Spleen (tissue), 11 donors: ENCODE measurements around the gene PTX3. TPM values are rescaled to one million over a fixed set of nuclear protein-coding genes. Genes with fewer than 3 reads are reported as not detected.

ENCODE experiments used
- DNase-seq: peaks from one replicate; pipeline ENCODE4 v3.0.0-alpha.2; 2020
- H3K27ac ChIP-seq, 8 donors: fragments of 200-600 bp; sonication (generic) in 7 of 8; 1 replicate in 4 of 8; 2 replicates in 4 of 8; pipeline versions ENCODE4 v1.5.0 to v1.8.0; 2016 to 2021; ENCODE audit warnings: inconsistent platforms in 4 of 8, mild to moderate bottlenecking in 4 of 8, moderate library complexity in 1 of 8
- H3K27me3 ChIP-seq, 7 donors: fragments of 200-600 bp; sonication (generic) in 6 of 7; replicated peaks in 1 of 7; 1 replicate in 4 of 7; 2 replicates in 3 of 7; pipeline versions ENCODE4 v1.5.0 to v1.8.0; 2016 to 2021; ENCODE audit warnings: inconsistent platforms in 3 of 7, mild to moderate bottlenecking in 1 of 7
- H3K36me3 ChIP-seq, 6 donors: fragments of 200-600 bp; sonication (generic) in 5 of 6; 1 replicate in 4 of 6; 2 replicates in 2 of 6; pipeline versions ENCODE4 v1.5.0 to v1.8.0; 2016 to 2021; ENCODE audit warnings: inconsistent platforms in 2 of 6
- H3K4me1 ChIP-seq, 6 donors: fragments of 200-600 bp; sonication (generic) in 5 of 6; 1 replicate in 3 of 6; 2 replicates in 3 of 6; pipeline versions ENCODE4 v1.5.0 to v1.8.0; 2016 to 2021; ENCODE audit warnings: inconsistent platforms in 3 of 6
- H3K4me3 ChIP-seq, 8 donors: fragments of 200-600 bp; sonication (generic) in 7 of 8; 1 replicate in 4 of 8; 2 replicates in 4 of 8; pipeline versions ENCODE4 v1.5.0 to v1.8.0; 2016 to 2021; ENCODE audit warnings: inconsistent platforms in 4 of 8, mild to moderate bottlenecking in 4 of 8, moderate library complexity in 2 of 8
- H3K9me3 ChIP-seq, 8 donors: fragments of 200-600 bp; sonication (generic) in 7 of 8; 1 replicate in 4 of 8; 2 replicates in 4 of 8; pipeline versions ENCODE4 v1.5.0 to v1.8.0; 2016 to 2021; ENCODE audit warnings: inconsistent platforms in 4 of 8
- POLR2A ChIP-seq, 3 donors: fragments of 450-650 bp; IDR thresholded peaks; one replicate each; pipeline ENCODE4 v1.5.1; 2017; ENCODE audit warnings: antibody characterized with exemption in 3 of 3, mild to moderate bottlenecking in 1 of 3
- POLR2AphosphoS5 ChIP-seq, 3 donors: sonication (generic); formaldehyde crosslinking; IDR thresholded peaks; one replicate each; pipeline ENCODE4 v1.5.1; 2017; ENCODE audit warnings: antibody characterized with exemption in 3 of 3
- WGBS, 5 donors: extraction: QIAGEN DNeasy Blood & Tissue Kit in 3 of 5; methylation state at CpG; one replicate each; pipeline versions ENCODE4 v1.1.5 to v1.1.7; 2013 to 2018; 5-methylcytosine and 5-hydroxymethylcytosine counted together
- intact Hi-C: fragments of 100-400 bp; cut with DNase I; formaldehyde crosslinking; loops from one replicate; pipeline ENCODE4 v1.15.0; 2023; ENCODE audit warnings: low total_unique reads
- polyA plus RNA-seq, 3 donors: library from polyadenylated mRNA; stranded (reverse); fragments of 200-250 nt; gene quantifications; one replicate each; pipeline ENCODE4 v1.2.1, GENCODE V29; 2013
- total RNA-seq, 7 donors: library from RNA; depleted of rRNA in 3 of 7; stranded (reverse); fragments of >200 nt in 3 of 7; fragmentation: NEBNext Ultra II Directional in 4 of 7; extraction: Animal tissue kit (Norgen Biotek cat#: 25700) in 4 of 7; gene quantifications; one replicate each; pipeline versions ENCODE4 v1.1.0 to v1.2.1, GENCODE V29; 2016 to 2021
- TF ChIP-seq, protein P1 (sequence below), 11 experiments: fragments of 200-600 bp in 7 of 11; fragments of 450-650 bp in 4 of 11; sonication (generic) in 4 of 11; IDR thresholded peaks in 8 of 11; conservative IDR thresholded peaks in 3 of 11; 1 replicate in 7 of 11; 2 replicates in 4 of 11; pipeline versions ENCODE4 v1.4.0 to v1.8.0; 2016 to 2021; ENCODE audit warnings: antibody characterized with exemption in 11 of 11, inconsistent platforms in 4 of 11, mild to moderate bottlenecking in 1 of 11
- donor health status: healthy with polysubstance abuse.
- donor health status: DM: no; HTN: no; CAD: no; lungs with moderate emphysema.
- donor health status: DM: no; HTN: no; CAD: no.
- donor health status: Bipolar disorder and iron deficiency.
- donor health status: healthy.
- donor health status: DM: no; HTN: no; CAD: no.
- donor health status: DM: yes; HTN: yes; CAD: no.

Gene PTX3
- total and polyA plus RNA-seq, 10 donors, result 3.3 to 26.5 (median 20.7) TPM

DNA sequence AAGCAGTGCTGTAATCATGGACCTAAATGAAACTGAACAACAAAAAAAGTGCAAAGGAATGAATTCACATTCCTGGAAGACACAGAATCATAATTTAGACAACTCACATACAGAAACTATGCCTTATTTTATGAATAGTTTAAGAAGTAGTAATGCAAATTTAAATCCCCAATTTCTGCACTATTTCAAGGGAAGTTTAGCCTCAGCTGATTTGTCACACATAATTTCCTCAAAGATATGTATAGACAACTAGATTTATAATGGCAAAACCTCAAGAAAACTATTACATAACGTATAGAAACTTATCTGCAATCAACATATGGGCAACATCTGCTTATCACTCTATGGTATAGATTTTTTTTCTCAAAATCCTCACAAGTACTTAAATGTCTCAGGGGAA lies 7.8 kb upstream of the PTX3 start:
- intact Hi-C loops, result no loop called here
- TF ChIP-seq POLR2A (IDR thresholded peaks at IDR 0.05), result no peak
- TF ChIP-seq, protein P1, sequence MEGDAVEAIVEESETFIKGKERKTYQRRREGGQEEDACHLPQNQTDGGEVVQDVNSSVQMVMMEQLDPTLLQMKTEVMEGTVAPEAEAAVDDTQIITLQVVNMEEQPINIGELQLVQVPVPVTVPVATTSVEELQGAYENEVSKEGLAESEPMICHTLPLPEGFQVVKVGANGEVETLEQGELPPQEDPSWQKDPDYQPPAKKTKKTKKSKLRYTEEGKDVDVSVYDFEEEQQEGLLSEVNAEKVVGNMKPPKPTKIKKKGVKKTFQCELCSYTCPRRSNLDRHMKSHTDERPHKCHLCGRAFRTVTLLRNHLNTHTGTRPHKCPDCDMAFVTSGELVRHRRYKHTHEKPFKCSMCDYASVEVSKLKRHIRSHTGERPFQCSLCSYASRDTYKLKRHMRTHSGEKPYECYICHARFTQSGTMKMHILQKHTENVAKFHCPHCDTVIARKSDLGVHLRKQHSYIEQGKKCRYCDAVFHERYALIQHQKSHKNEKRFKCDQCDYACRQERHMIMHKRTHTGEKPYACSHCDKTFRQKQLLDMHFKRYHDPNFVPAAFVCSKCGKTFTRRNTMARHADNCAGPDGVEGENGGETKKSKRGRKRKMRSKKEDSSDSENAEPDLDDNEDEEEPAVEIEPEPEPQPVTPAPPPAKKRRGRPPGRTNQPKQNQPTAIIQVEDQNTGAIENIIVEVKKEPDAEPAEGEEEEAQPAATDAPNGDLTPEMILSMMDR (IDR thresholded peaks at IDR 0.05 in 8 of 11, conservative IDR thresholded peaks at IDR 0.05 in 3 of 11), result no peak
- no peak for TF ChIP-seq POLR2AphosphoS5 (IDR thresholded peaks at IDR 0.05)
- DNase-seq, result no peak
- Histone ChIP-seq H3K36me3 (no peaks in the 10 kb centered on the region), H3K9me3 (peaks cover 0 to 14% (median 3%) of the 10 kb centered on the region in 8 donors), H3K27me3 (no peaks in the 10 kb centered on the region), H3K4me1 (peaks cover 0 to 14% (median 0%) of the 10 kb centered on the region in 6 donors), H3K27ac (no peak overlapping the region), H3K4me3 (no peak overlapping the region)
- WGBS, 5 donors, result 28 to 59% (median 44%) methylated on average over 1 of the region's 1 CpG

GRCh38 chr3:157429708-157430107 lies 6.9 kb upstream of the PTX3 start:
- no peak for DNase-seq
- Histone ChIP-seq H3K36me3 (no peaks in the 10 kb centered on the region), H3K9me3 (peaks cover 0 to 12% (median 3%) of the 10 kb centered on the region in 8 donors), H3K4me3 (no peak overlapping the region), H3K27me3 (no peaks in the 10 kb centered on the region), H3K4me1 (peaks cover 0 to 14% (median 0%) of the 10 kb centered on the region in 6 donors), H3K27ac (no peak overlapping the region)
- WGBS, 5 donors, result 46 to 56% (median 47%) methylated on average over 2 of the region's 2 CpGs
- TF ChIP-seq POLR2A (IDR thresholded peaks at IDR 0.05), result no peak
- TF ChIP-seq POLR2AphosphoS5 (IDR thresholded peaks at IDR 0.05), result no peak
- TF ChIP-seq, protein P1 (IDR thresholded peaks at IDR 0.05 in 8 of 11, conservative IDR thresholded peaks at IDR 0.05 in 3 of 11), result no peak
- intact Hi-C loops, result no loop called here

GRCh38 chr3:157438194-157438730 lies 1.6 kb downstream of the PTX3 start:
- peaks cover 0 to 42% (median 20%) of the 10 kb centered on the region in 6 donors for H3K4me1 ChIP-seq
- peak overlapping the region; percentile 24 to 73 (median 56) for H3K4me3 ChIP-seq
- WGBS, 5 donors, result 4 to 10% (median 6%) methylated on average over 22 of the region's 22 CpGs
- intact Hi-C loops, result no loop called here
- H3K27ac ChIP-seq, result peak overlapping the region in 7 of 8 donors; percentile 75 to 87 (median 83)
- H3K27me3 ChIP-seq, result peaks cover 0 to 41% (median 11%) of the 10 kb centered on the region in 7 donors
- peak in 2 of 3 donors; percentile 22 to 25 for TF ChIP-seq POLR2AphosphoS5 (IDR thresholded peaks at IDR 0.05)
- no peak for TF ChIP-seq POLR2A (IDR thresholded peaks at IDR 0.05)
- TF ChIP-seq, protein P1 (IDR thresholded peaks at IDR 0.05 in 8 of 11, conservative IDR thresholded peaks at IDR 0.05 in 3 of 11), result no peak
- peaks cover 0 to 11% (median 0%) of the 10 kb centered on the region in 6 donors for H3K36me3 ChIP-seq
- DNase-seq, result no peak
- H3K9me3 ChIP-seq, result no peaks in the 10 kb centered on the region

DNA sequence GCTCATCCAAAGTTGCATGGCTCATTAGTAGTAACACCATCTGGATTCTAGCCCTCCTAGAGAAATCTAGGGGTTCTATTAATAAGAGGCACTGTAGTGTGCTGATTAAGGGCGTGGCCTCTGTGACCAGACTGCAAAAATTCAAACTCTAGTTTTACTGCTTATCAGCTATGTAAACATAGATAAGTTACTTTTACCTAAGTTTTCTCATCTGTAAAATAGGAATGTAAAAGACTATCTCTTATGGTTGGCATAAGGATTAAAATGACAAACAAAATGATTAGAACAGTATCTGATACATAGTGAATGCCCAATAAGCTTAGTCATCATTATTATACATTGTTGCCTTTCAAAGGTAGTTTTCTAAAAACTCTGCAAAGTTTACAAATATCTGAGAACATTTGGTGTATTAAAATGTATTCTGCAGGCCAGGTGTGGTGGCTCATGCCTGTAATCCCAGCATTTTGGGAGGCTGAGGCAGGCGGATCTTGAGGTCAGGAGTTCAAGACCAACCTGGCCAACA lies 4.5 kb downstream of the PTX3 start:
- Histone ChIP-seq H3K27me3 (peaks cover 0 to 33% (median 11%) of the 10 kb centered on the region in 7 donors), H3K36me3 (peaks cover 0 to 11% (median 0%) of the 10 kb centered on the region in 6 donors), H3K4me3 (peak overlapping the region in 2 of 8 donors; percentile 28 to 56), H3K27ac (no peak overlapping the region), H3K4me1 (peaks cover 0 to 50% (median 23%) of the 10 kb centered on the region in 6 donors), H3K9me3 (no peaks in the 10 kb centered on the region)
- intact Hi-C loops, result no loop called here
- 72 to 94% (median 85%) methylated on average over 2 of the region's 2 CpGs for WGBS, 5 donors
- DNase-seq, result no peak
- no peak for TF ChIP-seq POLR2AphosphoS5 (IDR thresholded peaks at IDR 0.05)
- TF ChIP-seq POLR2A (IDR thresholded peaks at IDR 0.05), result no peak
- TF ChIP-seq, protein P1 (IDR thresholded peaks at IDR 0.05 in 8 of 11, conservative IDR thresholded peaks at IDR 0.05 in 3 of 11), result no peak
